ENCODE data around the gene C10orf62.

The C10orf62 gene

GRCh38 chr10:97577701-97578100, 11.8 kb upstream of the C10orf62 start:
- DNase-seq (ENCODE audit: insufficient read length, low spot score) (no peak), FAIRE-seq (no peak)
- TF ChIP-seq CTCF (IDR thresholded peaks at IDR 0.05; ENCODE audit: insufficient read depth, missing control alignments), result no peak

GRCh38 chr10:97578171-97578844, 11.2 kb upstream of the C10orf62 start:
- no peak for TF ChIP-seq CTCF (IDR thresholded peaks at IDR 0.05; ENCODE audit: insufficient read depth, missing control alignments)
- DNase-seq (ENCODE audit: insufficient read length, low spot score) (no peak), FAIRE-seq (no peak)

DNA sequence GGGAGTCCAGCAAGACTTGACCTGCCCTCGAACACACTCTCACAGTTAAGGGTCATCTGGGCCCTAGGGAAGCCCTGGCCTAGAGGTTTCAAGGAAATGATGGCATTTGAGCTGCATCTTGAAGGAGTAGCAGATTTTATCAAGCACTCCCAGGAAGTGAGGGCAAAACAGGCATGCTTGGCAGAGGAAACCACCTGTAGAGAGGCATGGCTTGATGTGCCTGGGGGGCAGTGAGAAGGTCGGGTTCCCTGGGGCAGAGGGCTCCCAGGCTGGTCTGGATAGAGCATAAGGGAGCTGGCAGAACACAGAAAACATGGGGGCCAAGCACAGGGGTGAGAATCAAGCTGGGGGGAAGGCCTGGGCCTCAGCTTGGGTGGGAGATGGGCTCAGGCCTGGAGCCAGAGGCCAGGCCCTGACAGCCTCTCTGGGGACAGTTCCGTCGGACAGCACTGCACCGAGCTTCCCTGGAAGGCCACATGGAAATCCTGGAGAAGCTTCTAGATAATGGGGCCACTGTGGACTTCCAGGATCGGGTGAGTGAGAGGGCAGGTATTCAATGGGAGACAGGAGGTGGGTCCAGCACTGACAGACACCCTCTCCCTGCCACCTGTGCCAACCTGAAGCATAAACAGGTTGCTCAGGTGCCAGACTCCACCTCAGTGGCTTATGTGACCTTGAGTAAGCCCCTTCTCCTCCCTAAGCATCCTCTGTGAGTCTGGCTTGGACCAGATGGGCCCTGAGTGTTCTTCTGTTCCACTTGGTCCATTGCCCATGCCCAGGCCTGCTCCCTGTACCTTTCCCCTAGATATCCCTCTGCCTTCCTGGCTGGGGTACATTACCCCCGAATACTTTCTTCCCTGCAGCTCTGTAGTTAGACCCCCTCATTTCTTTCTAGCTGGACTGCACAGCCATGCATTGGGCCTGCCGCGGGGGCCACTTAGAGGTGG, 8.8 kb upstream of the C10orf62 start:
- no peak for TF ChIP-seq CTCF (IDR thresholded peaks at IDR 0.05; ENCODE audit: insufficient read depth, missing control alignments)
- DNase-seq (ENCODE audit: insufficient read length, low spot score) (no peak), FAIRE-seq (no peak)

DNA sequence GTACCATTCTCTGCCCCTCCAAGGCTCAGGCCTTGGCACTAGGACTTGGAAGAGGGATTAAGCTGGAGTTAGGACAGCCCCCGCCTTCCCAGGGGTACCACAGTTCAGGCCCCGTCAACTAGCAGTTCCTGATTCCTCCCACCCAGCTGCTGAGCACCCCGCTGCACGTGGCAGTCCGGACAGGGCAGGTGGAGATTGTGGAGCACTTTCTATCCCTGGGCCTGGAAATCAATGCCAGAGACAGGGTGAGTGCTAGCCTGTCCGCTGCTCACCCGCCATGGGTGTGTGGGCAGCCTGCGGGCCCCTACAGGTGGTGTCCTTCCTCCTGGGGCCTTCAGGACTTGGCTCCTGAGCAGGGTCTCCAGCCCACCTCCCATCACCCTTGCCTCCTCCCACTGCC, 7.4 kb upstream of the C10orf62 start:
- TF ChIP-seq CTCF (IDR thresholded peaks at IDR 0.05; ENCODE audit: insufficient read depth, missing control alignments), result no peak
- DNase-seq (ENCODE audit: insufficient read length, low spot score), result no peak
- no peak for FAIRE-seq

DNA sequence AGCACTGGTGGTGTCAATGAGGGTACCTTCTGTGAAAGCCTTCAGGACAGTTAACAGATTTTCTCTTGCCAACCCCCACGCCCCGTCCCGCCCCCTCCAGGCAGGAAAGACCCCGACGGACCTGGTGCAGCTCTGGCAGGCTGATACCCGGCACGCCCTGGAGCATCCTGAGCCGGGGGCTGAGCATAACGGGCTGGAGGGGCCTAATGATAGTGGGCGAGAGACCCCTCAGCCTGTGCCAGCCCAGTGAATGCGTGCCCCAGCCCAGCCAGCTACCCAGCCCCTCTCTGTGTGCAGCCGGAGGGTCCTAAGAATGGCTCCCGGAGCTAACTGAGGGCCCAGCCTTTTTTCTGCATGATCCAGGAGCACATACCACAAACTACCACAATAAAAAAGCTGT, 6.0 kb upstream of the C10orf62 start:
- no peak for DNase-seq (ENCODE audit: insufficient read length, low spot score)
- no peak for TF ChIP-seq CTCF (IDR thresholded peaks at IDR 0.05; ENCODE audit: insufficient read depth, missing control alignments)
- no peak for FAIRE-seq

GRCh38 chr10:97584060-97584797, 5.3 kb upstream of the C10orf62 start, which contains the start of gene HOGA1:
Gene HOGA1 (plus strand): TSS chr10:97584389. CDS start chr10:97584704, 315 bp downstream.
- TF ChIP-seq CTCF (IDR thresholded peaks at IDR 0.05; ENCODE audit: insufficient read depth, missing control alignments), result no peak
- no peak for DNase-seq (ENCODE audit: insufficient read length, low spot score)
- no peak for FAIRE-seq

All from D721Med (cell line).